Tibial nerve (tissue), 3 donors: Measurements from ENCODE around the gene PPM1K.

ENCODE experiments used
- CTCF ChIP-seq, 5 experiments: fragments of 200-600 bp in 3 of 5; fragments of 450-650 bp in 2 of 5; sonication (generic) in 3 of 5; IDR thresholded peaks; one replicate each; pipeline ENCODE4 v1.5.1; 2016 to 2019; ENCODE audit warnings: antibody characterized with exemption in 5 of 5, mild to moderate bottlenecking in 3 of 5, moderate library complexity in 2 of 5
- POLR2A ChIP-seq, 2 donors: fragments of 450-650 bp; IDR thresholded peaks; one replicate each; pipeline ENCODE4 v1.6.1; 2017; ENCODE audit warnings: antibody characterized with exemption in 2 of 2, mild to moderate bottlenecking in 2 of 2, moderate library complexity in 2 of 2

- TF ChIP-seq CTCF (IDR thresholded peaks at IDR 0.05), result no peak
- TF ChIP-seq POLR2A (IDR thresholded peaks at IDR 0.05), result no peak
Observed at GRCh38 chr4:88275949-88276515, 8.3 kb downstream of the PPM1K start.
